Measurements from ENCODE around the gene RAD9A. TPM values are rescaled to one million over a fixed set of nuclear protein-coding genes. Genes with fewer than 3 reads are reported as not detected.

RAD9A gene
- polyA plus RNA-seq, 1 of the 3 experiments (the other 2 are of a cell fraction), result 22.3 TPM

- no peak for TF ChIP-seq TCF12 (IDR thresholded peaks at IDR 0.05)
- TF ChIP-seq MAX (IDR thresholded peaks at IDR 0.05; ENCODE audit: low read depth), result no peak
- TF ChIP-seq CHD2 (IDR thresholded peaks at IDR 0.05; ENCODE audit: low read length, partially characterized antibody), result no peak
- no peak for TF ChIP-seq TEAD4 (IDR thresholded peaks at IDR 0.05; ENCODE audit: borderline replicate concordance, insufficient read depth)
- no peak for TF ChIP-seq MEF2A (IDR thresholded peaks at IDR 0.05; ENCODE audit: borderline replicate concordance, low read depth)
- TF ChIP-seq NRF1 (IDR thresholded peaks at IDR 0.05; ENCODE audit: low read depth, low read length), result no peak
- no peak for TF ChIP-seq MXI1 (IDR thresholded peaks at IDR 0.05; ENCODE audit: low read depth, low read length)
- TF ChIP-seq, protein P1, sequence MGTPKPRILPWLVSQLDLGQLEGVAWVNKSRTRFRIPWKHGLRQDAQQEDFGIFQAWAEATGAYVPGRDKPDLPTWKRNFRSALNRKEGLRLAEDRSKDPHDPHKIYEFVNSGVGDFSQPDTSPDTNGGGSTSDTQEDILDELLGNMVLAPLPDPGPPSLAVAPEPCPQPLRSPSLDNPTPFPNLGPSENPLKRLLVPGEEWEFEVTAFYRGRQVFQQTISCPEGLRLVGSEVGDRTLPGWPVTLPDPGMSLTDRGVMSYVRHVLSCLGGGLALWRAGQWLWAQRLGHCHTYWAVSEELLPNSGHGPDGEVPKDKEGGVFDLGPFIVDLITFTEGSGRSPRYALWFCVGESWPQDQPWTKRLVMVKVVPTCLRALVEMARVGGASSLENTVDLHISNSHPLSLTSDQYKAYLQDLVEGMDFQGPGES (IDR thresholded peaks at IDR 0.05; ENCODE audit: low read depth, low read length), result no peak
- TF ChIP-seq RFX5 (IDR thresholded peaks at IDR 0.05; ENCODE audit: low read length), result no peak
- no peak for TF ChIP-seq FOSL2 (IDR thresholded peaks at IDR 0.05; ENCODE audit: borderline replicate concordance, low read depth)
- TF ChIP-seq YY1 (IDR thresholded peaks at IDR 0.05; ENCODE audit: low read depth), result no peak
- TF ChIP-seq, protein P2, sequence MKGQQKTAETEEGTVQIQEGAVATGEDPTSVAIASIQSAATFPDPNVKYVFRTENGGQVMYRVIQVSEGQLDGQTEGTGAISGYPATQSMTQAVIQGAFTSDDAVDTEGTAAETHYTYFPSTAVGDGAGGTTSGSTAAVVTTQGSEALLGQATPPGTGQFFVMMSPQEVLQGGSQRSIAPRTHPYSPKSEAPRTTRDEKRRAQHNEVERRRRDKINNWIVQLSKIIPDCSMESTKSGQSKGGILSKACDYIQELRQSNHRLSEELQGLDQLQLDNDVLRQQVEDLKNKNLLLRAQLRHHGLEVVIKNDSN (IDR thresholded peaks at IDR 0.05; ENCODE audit: borderline replicate concordance, low read depth), result no peak
- no peak for TF ChIP-seq RAD21 (IDR thresholded peaks at IDR 0.05; ENCODE audit: low read length)
- TF ChIP-seq EP300 (IDR thresholded peaks at IDR 0.05; ENCODE audit: borderline replicate concordance in 1 of 2, low read depth in 1 of 2, low read length in 1 of 2), result no peak
- TF ChIP-seq ELF1 (IDR thresholded peaks at IDR 0.05), result no peak
- no peak for TF ChIP-seq GABPA (IDR thresholded peaks at IDR 0.05; ENCODE audit: low read depth)
- TF ChIP-seq SIN3A (IDR thresholded peaks at IDR 0.05; ENCODE audit: borderline replicate concordance, low read depth, low read length), result no peak
- no peak for TF ChIP-seq USF2 (IDR thresholded peaks at IDR 0.05; ENCODE audit: borderline replicate concordance, low read depth, low read length)
- TF ChIP-seq, protein P3, sequence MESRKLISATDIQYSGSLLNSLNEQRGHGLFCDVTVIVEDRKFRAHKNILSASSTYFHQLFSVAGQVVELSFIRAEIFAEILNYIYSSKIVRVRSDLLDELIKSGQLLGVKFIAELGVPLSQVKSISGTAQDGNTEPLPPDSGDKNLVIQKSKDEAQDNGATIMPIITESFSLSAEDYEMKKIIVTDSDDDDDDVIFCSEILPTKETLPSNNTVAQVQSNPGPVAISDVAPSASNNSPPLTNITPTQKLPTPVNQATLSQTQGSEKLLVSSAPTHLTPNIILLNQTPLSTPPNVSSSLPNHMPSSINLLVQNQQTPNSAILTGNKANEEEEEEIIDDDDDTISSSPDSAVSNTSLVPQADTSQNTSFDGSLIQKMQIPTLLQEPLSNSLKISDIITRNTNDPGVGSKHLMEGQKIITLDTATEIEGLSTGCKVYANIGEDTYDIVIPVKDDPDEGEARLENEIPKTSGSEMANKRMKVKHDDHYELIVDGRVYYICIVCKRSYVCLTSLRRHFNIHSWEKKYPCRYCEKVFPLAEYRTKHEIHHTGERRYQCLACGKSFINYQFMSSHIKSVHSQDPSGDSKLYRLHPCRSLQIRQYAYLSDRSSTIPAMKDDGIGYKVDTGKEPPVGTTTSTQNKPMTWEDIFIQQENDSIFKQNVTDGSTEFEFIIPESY (IDR thresholded peaks at IDR 0.05; ENCODE audit: borderline replicate concordance, low read depth), result no peak
- TF ChIP-seq NFIC (IDR thresholded peaks at IDR 0.05; ENCODE audit: borderline replicate concordance), result no peak
- H3K4me1 ChIP-seq (ENCODE audit: control insufficient read depth in 1 of 2, insufficient read depth in 2 of 2, low read depth in 1 of 2, low read length in 1 of 2), result peaks cover 12 to 13% of the 10 kb centered on the region in 2 experiments; a peak in 3 of 4 replicates
- H3K9me3 ChIP-seq, result no peaks in the 10 kb centered on the region
- no peak overlapping the region for H2AFZ ChIP-seq (ENCODE audit: low read depth)
- WGBS (ENCODE audit: low lambda C conversion rate), result 67% methylated on average over 9 of the region's 9 CpGs
- peaks cover 16% of the 10 kb centered on the region for H3K79me2 ChIP-seq (ENCODE audit: insufficient read depth)
- ChIA-PET POLR2A (interaction anchor here (0.6 kb wide), 1 partner anchor 658 kb away, joined by 3 read pairs; the partner anchor contains the start of gene SPTBN2), CTCF (interaction anchor here (0.7 to 19.7 kb wide), 9 partner anchors 15 to 220 kb away, joined by 3 to 955 read pairs (median 4); partner anchors contain the start of genes GRK2, POLD4 and PPP1CA)
- DNase-seq, result no peak
- H3K4me2 ChIP-seq, result no peak overlapping the region
- no peaks in the 10 kb centered on the region for H3K27me3 ChIP-seq (ENCODE audit: insufficient read depth)
- no peaks in the 10 kb centered on the region for H4K20me1 ChIP-seq (ENCODE audit: insufficient read depth)
- no peak overlapping the region for H3K9ac ChIP-seq
- no peaks in the 10 kb centered on the region for H3K9me2 ChIP-seq
- peaks cover 20% of the 10 kb centered on the region for H3F3A ChIP-seq (replicated peaks; ENCODE audit: insufficient read depth)
- no peaks in the 10 kb centered on the region for H3K36me3 ChIP-seq (replicated peaks in 1 of 2; ENCODE audit: control insufficient read depth in 1 of 2, insufficient read depth in 2 of 2, low read length in 1 of 2)
- H3K27ac ChIP-seq (ENCODE audit: low read depth in 2 of 2, low read length in 1 of 2), result no peak overlapping the region
- no peak overlapping the region for H3K4me3 ChIP-seq (ENCODE audit: low read depth in 2 of 2, low read length in 1 of 2)
Observed at GRCh38 chr11:67387069-67387468, 4.7 kb upstream of the RAD9A start.
